ENCODE measurements around the gene QSER1. TPM values are rescaled to one million over a fixed set of nuclear protein-coding genes. Genes with fewer than 3 reads are reported as not detected.
"Not testable (repeated sequence)": the region's sequence is repeated elsewhere in the genome, so short reads cannot be mapped to it uniquely, and the experiment has no call there.

QSER1 gene
- total and polyA plus RNA-seq, 2 experiments from 2014 or later: 29.4 to 132 TPM

DNA sequence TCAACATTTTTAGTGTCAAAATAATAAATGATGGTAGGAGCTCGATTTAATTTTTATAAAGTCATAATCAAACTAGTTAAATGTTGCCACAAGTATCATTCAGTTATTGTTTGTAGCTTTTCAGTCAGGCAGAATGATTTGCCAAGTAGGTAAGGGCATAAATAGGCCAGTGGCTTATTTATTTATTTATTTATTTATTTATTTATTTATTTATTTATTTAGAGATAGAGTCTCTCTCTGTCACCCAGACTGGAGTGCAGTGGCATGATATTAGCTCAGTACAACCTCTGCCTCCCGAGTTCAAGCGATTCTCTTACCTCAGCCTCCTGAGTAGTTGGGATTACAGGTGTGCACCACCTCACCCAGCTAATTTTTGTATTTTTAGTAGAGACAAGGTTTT lies 79.6 kb downstream of the QSER1 start:
- peaks cover 57% of the 10 kb centered on the region; the same call in 1 of the 2 replicates for H3K36me3 ChIP-seq (ENCODE audit: insufficient read depth)
- not testable (repeated sequence) for ATAC-seq; H3K27me3 Mint-ChIP-seq (ENCODE audit: insufficient read depth, low read depth, poor library complexity); H3K9me2 ChIP-seq (ENCODE audit: insufficient read depth); H3F3A ChIP-seq (replicated peaks; ENCODE audit: low read depth); H3K27me3 ChIP-seq (ENCODE audit: insufficient read depth); H3K79me2 ChIP-seq (replicated peaks; ENCODE audit: insufficient read depth); H3K27ac ChIP-seq (ENCODE audit: low read depth); H3K4me3 ChIP-seq; H3K4me3 Mint-ChIP-seq; DNase-seq (ENCODE audit: low spot score); H2AFZ ChIP-seq; H3K4me2 ChIP-seq; H3K9me3 Mint-ChIP-seq; H3K4me1 ChIP-seq (ENCODE audit: insufficient read depth); H3K4me1 Mint-ChIP-seq; H4K20me1 ChIP-seq (replicated peaks; ENCODE audit: insufficient read depth); H3K27ac Mint-ChIP-seq
- peaks cover 82% of the 10 kb centered on the region for H3K36me3 Mint-ChIP-seq (ENCODE audit: low read depth)

GRCh38 chr11:32972781-32973180 lies 80.2 kb downstream of the QSER1 start:
- Histone ChIP-seq H3K4me2 (no peak overlapping the region), H3K27ac (ENCODE audit: low read depth) (no peak overlapping the region), H4K20me1 (replicated peaks; ENCODE audit: insufficient read depth) (no peaks in the 10 kb centered on the region), H3K4me3 (no peak overlapping the region), H3K36me3 (ENCODE audit: insufficient read depth) (peaks cover 63% of the 10 kb centered on the region; the same call in 1 of the 2 replicates), H3K4me1 (ENCODE audit: insufficient read depth) (no peaks in the 10 kb centered on the region), H3K27me3 (ENCODE audit: insufficient read depth) (no peaks in the 10 kb centered on the region), H2AFZ (no peak overlapping the region), H3F3A (replicated peaks; ENCODE audit: low read depth) (peaks cover 2% of the 10 kb centered on the region; the same call in 1 of the 2 replicates), H3K79me2 (replicated peaks; ENCODE audit: insufficient read depth) (no peaks in the 10 kb centered on the region), H3K9me2 (ENCODE audit: insufficient read depth) (no peaks in the 10 kb centered on the region)
- DNase-seq (ENCODE audit: low spot score) (no peak), ATAC-seq (no peak)
- Mint-ChIP-seq H3K27me3 (ENCODE audit: insufficient read depth, low read depth, poor library complexity) (peaks cover 2% of the 10 kb centered on the region), H3K36me3 (ENCODE audit: low read depth) (peaks cover 82% of the 10 kb centered on the region), H3K4me3 (no peak overlapping the region), H3K27ac (no peak overlapping the region), H3K4me1 (no peaks in the 10 kb centered on the region), H3K9me3 (no peaks in the 10 kb centered on the region)
- TF ChIP-seq ETS1 (IDR thresholded peaks at IDR 0.05) (no peak), REST (IDR thresholded peaks at IDR 0.05; ENCODE audit: unreplicated experiment) (no peak), ZNF331 (CRISPR knock-in tag; IDR thresholded peaks at IDR 0.05; ENCODE audit: low read depth) (no peak), CREB1 (CRISPR knock-in tag; IDR thresholded peaks at IDR 0.05; ENCODE audit: low read depth) (no peak), JUNB (IDR thresholded peaks at IDR 0.05; ENCODE audit: unreplicated experiment) (no peak), ZNF114 (CRISPR knock-in tag; IDR thresholded peaks at IDR 0.05) (no peak), NANOG (IDR thresholded peaks at IDR 0.05; ENCODE audit: borderline replicate concordance) (no peak), EZH2phosphoT487 (IDR thresholded peaks at IDR 0.05; ENCODE audit: unreplicated experiment) (no peak), POLR2AphosphoS5 (IDR thresholded peaks at IDR 0.05; ENCODE audit: low read depth) (no peak), STAT1 (IDR thresholded peaks at IDR 0.05; ENCODE audit: unreplicated experiment) (no peak), ZNF462 (CRISPR knock-in tag; IDR thresholded peaks at IDR 0.05) (no peak)

All from GM23338 (cell line).